Measurements from ENCODE around the gene RUBCNL. TPM values are rescaled to one million over a fixed set of nuclear protein-coding genes. Genes with fewer than 3 reads are reported as not detected.

RUBCNL gene
- total RNA-seq, 1 experiment from 2014 or later: not detected

Other genes with a start within 250 kb of the RUBCNL start
- not detected in 2 replicates for gene LCP1, start 205.1 kb downstream of the RUBCNL start, total RNA-seq (2014; rRNA removed; shearing (Covaris generic); ENCODE audit: low replicate concordance)
- not detected in 2 replicates for gene LRRC63, start 175.3 kb downstream of the RUBCNL start, total RNA-seq (2014; rRNA removed; shearing (Covaris generic); ENCODE audit: low replicate concordance)
- 4.4 and 5.4 TPM in 2 replicates for gene LRCH1, start 165.9 kb upstream of the RUBCNL start, total RNA-seq (2014; rRNA removed; shearing (Covaris generic); ENCODE audit: low replicate concordance)